OCI-LY1 (cell line): Measurements from ENCODE around the gene TOX2.

Source experiments
- CTCF ChIP-seq: fragments of 200-600 bp; sonication (generic), shearing (Covaris generic); IDR thresholded peaks from 2 replicates; pipeline ENCODE4 v1.5.1; 2017; ENCODE audit warnings: mild to moderate bottlenecking, antibody characterized with exemption, low read length, moderate library complexity, mixed read lengths
- EZH2 ChIP-seq: fragments of 200-600 bp; sonication (generic), shearing (Covaris generic); IDR thresholded peaks from 2 replicates; pipeline ENCODE4 v1.8.0; 2017; ENCODE audit warnings: borderline replicate concordance, mixed run types, mild to moderate bottlenecking, antibody characterized with exemption, low read length, moderate library complexity, mixed read lengths

DNA sequence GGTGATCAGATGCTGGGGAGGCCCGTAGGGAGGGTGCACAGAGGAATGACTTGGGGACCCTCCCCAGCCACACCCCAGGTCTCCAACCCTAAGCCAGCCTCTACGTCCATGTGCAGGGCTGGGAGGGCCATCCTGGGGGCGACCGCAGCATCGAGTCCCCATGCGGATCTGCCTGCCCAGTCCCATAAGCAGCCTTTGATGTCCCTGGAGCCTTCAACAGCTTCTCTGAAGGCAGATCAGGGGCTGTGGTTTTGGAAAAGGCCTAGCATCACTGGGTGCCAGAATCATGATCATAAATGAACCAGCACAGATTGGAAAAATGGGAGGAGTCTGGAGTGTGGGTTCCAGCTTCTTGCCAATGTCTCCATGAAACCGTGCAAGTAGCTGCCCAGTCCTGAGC, 22.9 kb downstream of the TOX2 start:
- TF ChIP-seq CTCF = no peak
- no peak for TF ChIP-seq EZH2
